ENCODE results near the gene CELF1. TPM values are rescaled to one million over a fixed set of nuclear protein-coding genes. Genes with fewer than 3 reads are reported as not detected.

Gene CELF1
- total and polyA plus RNA-seq, 2 of the 4 experiments (the other 2 are of a cell fraction), result 63.3 to 135 TPM

- H4K8ac ChIP-seq (ENCODE audit: low read depth in 2 of 2, low read length in 2 of 2), result no peak overlapping the region
- no peak overlapping the region for H2BK20ac ChIP-seq (ENCODE audit: low read depth, low read length)
- H2BK15ac ChIP-seq (ENCODE audit: low read depth, low read length), result no peak overlapping the region
- H3K4me2 ChIP-seq (ENCODE audit: low read depth, low read length), result no peak overlapping the region
- no peaks in the 10 kb centered on the region for H3K27me3 ChIP-seq (ENCODE audit: control insufficient read depth, insufficient read depth, low read length)
- ATAC-seq (ENCODE audit: low read depth), result no peak
- no peak overlapping the region for H4K91ac ChIP-seq (ENCODE audit: insufficient read depth, low read depth, low read length)
- no peak overlapping the region for H3K4ac ChIP-seq (ENCODE audit: low read depth, low read length)
- no peak overlapping the region for H4K5ac ChIP-seq (ENCODE audit: low read depth, low read length)
- peaks cover 23% of the 10 kb centered on the region for H4K20me1 ChIP-seq (ENCODE audit: insufficient read depth, low read length)
- H3K4me1 ChIP-seq (ENCODE audit: control insufficient read depth, insufficient read depth, low read length), result peaks cover 7% of the 10 kb centered on the region
- no peak overlapping the region for H3K27ac ChIP-seq (ENCODE audit: insufficient read depth, low read length)
- H3K14ac ChIP-seq (replicated peaks; ENCODE audit: low read depth, low read length), result no peak overlapping the region
- no TSS peak for BruUV-seq (replicated peaks)
- H2BK120ac ChIP-seq (ENCODE audit: low read depth, low read length), result no peak overlapping the region
- ChIA-PET CTCF (no interaction called here), POLR2A (ENCODE audit: unreplicated experiment) (no interaction called here)
- H3K56ac ChIP-seq (ENCODE audit: extremely low read depth, insufficient read depth, low read length), result no peak overlapping the region
- H2AK9ac ChIP-seq (replicated peaks; ENCODE audit: low read depth, low read length, poor library complexity), result no peak overlapping the region
- in situ Hi-C loops (cut with MboI; ENCODE audit: low sequenced_read_pairs) (no loop called here), dilution Hi-C loops (cut with HindIII; ENCODE audit: low sequenced_read_pairs, unreplicated experiment) (no loop called here), intact Hi-C loops (cut with micrococcal nuclease) (loop anchor here (1.0 kb wide), 1 partner anchor 140 kb away; no protein-coding TSS in a partner anchor)
- no peak for TF ChIP-seq MAZ (IDR thresholded peaks at IDR 0.05; ENCODE audit: borderline replicate concordance, low read depth, low read length)
- TF ChIP-seq RCOR1 (IDR thresholded peaks at IDR 0.05; ENCODE audit: insufficient replicate concordance, low read length), result no peak
- TF ChIP-seq SMC3 (IDR thresholded peaks at IDR 0.05; ENCODE audit: low read depth, low read length), result no peak
- H3K79me1 ChIP-seq (ENCODE audit: low read depth in 1 of 2, low read length in 2 of 2), result peaks cover 36 to 68% of the 10 kb centered on the region in 2 experiments
- no peaks in the 10 kb centered on the region for H3K9me3 ChIP-seq (ENCODE audit: control insufficient read depth, insufficient read depth, low read length)
- H3K9ac ChIP-seq (ENCODE audit: low read depth, low read length), result no peak overlapping the region
- no peak overlapping the region for H3K23ac ChIP-seq (ENCODE audit: low read depth, low read length)
- H2AK5ac ChIP-seq (ENCODE audit: low read depth, low read length), result no peak overlapping the region
- H3K9me1 ChIP-seq (ENCODE audit: insufficient read depth, low read length), result peaks cover 9% of the 10 kb centered on the region; the same call in 1 of the 2 replicates
- no peak overlapping the region for H3K4me3 ChIP-seq (ENCODE audit: insufficient read depth, low read depth, low read length)
- peaks cover 59% of the 10 kb centered on the region for H3K36me3 ChIP-seq (ENCODE audit: control insufficient read depth, insufficient read depth, low read length)
- peak overlapping the region; percentile 21 for H2BK5ac ChIP-seq (ENCODE audit: low read depth, low read length, poor library complexity, severe bottlenecking)
- H2AFZ ChIP-seq (replicated peaks; ENCODE audit: low read length, poor library complexity), result no peak overlapping the region
- WGBS, 2 experiments (ENCODE audit: extremely low coverage in 2 of 2, insufficient read length in 1 of 2), result no CpG with 5 or more reads among the region's 4 CpGs
- no peak overlapping the region for H3K18ac ChIP-seq (ENCODE audit: low read depth, low read length)
- no peak for DNase-seq
Observed at GRCh38 chr11:47477753-47478152, 75.2 kb downstream of the CELF1 start.

Data from IMR-90 (cell line).